ENCODE results near the gene EYS.

DNA sequence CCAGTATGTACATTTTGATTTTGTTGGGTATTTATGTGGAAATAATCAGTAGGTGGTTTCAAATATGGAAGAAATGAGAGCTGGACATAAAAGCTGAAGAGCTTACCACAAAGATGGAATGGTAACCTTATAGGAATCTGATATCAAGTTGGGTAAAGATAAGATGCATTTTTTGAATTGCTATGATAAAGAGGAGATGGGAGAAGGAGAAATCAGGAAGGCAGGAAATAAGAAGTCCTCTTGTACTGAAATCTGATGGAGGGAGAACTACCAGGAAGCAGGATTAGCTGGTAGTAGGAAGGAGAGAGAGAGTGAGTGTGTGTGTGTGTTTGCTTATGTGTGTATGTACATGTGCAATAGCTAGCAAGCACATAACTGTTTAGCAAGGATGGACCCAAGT, 1603.0 kb downstream of the EYS start:
- TF ChIP-seq GATA3 (IDR thresholded peaks at IDR 0.05; ENCODE audit: low read depth, low read length), result no peak
- no peak for TF ChIP-seq GATA2 (IDR thresholded peaks at IDR 0.05; ENCODE audit: low read depth, low read length)

All from SH-SY5Y (cell line).